Measurements from ENCODE around the gene RAB3GAP1.

RAB3GAP1 gene

GRCh38 chr2:135189148-135189547 lies 137.1 kb downstream of the RAB3GAP1 start:
- Histone ChIP-seq H3K36me3 (ENCODE audit: insufficient read depth, low read length) (no peaks in the 10 kb centered on the region), H3K27me3 (ENCODE audit: insufficient read depth, low read length) (no peaks in the 10 kb centered on the region), H3K9me3 (ENCODE audit: insufficient read depth, low read depth, low read length) (peaks cover 14% of the 10 kb centered on the region; the same call in 1 of the 2 replicates), H3K9ac (ENCODE audit: low read depth, low read length) (no peak overlapping the region), H3K4me3 (ENCODE audit: low read length) (no peak overlapping the region), H3K27ac (ENCODE audit: low read depth, low read length) (no peak overlapping the region), H3K4me1 (ENCODE audit: insufficient read depth, low read length) (no peaks in the 10 kb centered on the region)
- 100% methylated on average over 1 of the region's 1 CpG for WGBS

GRCh38 chr2:135190799-135191198 lies 138.7 kb downstream of the RAB3GAP1 start:
- H3K4me3 ChIP-seq (ENCODE audit: low read length), result no peak overlapping the region
- no peak overlapping the region for H3K27ac ChIP-seq (ENCODE audit: low read depth, low read length)

GRCh38 chr2:135198481-135198880 lies 146.4 kb downstream of the RAB3GAP1 start:
- 92% methylated on average over 3 of the region's 3 CpGs for WGBS

More at GRCh38 chr2:135190799-135191198, 138.7 kb downstream of the RAB3GAP1 start:
- H3K36me3 ChIP-seq (ENCODE audit: insufficient read depth, low read length), result no peaks in the 10 kb centered on the region
- no peaks in the 10 kb centered on the region for H3K27me3 ChIP-seq (ENCODE audit: insufficient read depth, low read length)
- no peaks in the 10 kb centered on the region for H3K4me1 ChIP-seq (ENCODE audit: insufficient read depth, low read length)
- H3K9ac ChIP-seq (ENCODE audit: low read depth, low read length), result no peak overlapping the region
- peaks cover 14% of the 10 kb centered on the region; the same call in 1 of the 2 replicates for H3K9me3 ChIP-seq (ENCODE audit: insufficient read depth, low read depth, low read length)

GRCh38 chr2:135202751-135203150 lies 150.7 kb downstream of the RAB3GAP1 start:
- H3K4me1 ChIP-seq (ENCODE audit: insufficient read depth, low read length), result no peaks in the 10 kb centered on the region
- H3K27ac ChIP-seq (ENCODE audit: low read depth, low read length), result no peak overlapping the region
- no peak overlapping the region for H3K9ac ChIP-seq (ENCODE audit: low read depth, low read length)
- peaks cover 18% of the 10 kb centered on the region for H3K36me3 ChIP-seq (ENCODE audit: insufficient read depth, low read length)
- no peaks in the 10 kb centered on the region for H3K27me3 ChIP-seq (ENCODE audit: insufficient read depth, low read length)
- no peak overlapping the region for H3K4me3 ChIP-seq (ENCODE audit: low read length)
- no peaks in the 10 kb centered on the region for H3K9me3 ChIP-seq (ENCODE audit: insufficient read depth, low read depth, low read length)

More at GRCh38 chr2:135198481-135198880, 146.4 kb downstream of the RAB3GAP1 start:
- Histone ChIP-seq H3K4me1 (ENCODE audit: insufficient read depth, low read length) (no peaks in the 10 kb centered on the region), H3K36me3 (ENCODE audit: insufficient read depth, low read length) (peaks cover 6% of the 10 kb centered on the region; the same call in 1 of the 2 replicates), H3K9me3 (ENCODE audit: insufficient read depth, low read depth, low read length) (0 out of 2 replicates have a peak, but pooled peaks cover 5% of the 10 kb centered on the region), H3K27ac (ENCODE audit: low read depth, low read length) (no peak overlapping the region), H3K9ac (ENCODE audit: low read depth, low read length) (no peak overlapping the region), H3K4me3 (ENCODE audit: low read length) (no peak overlapping the region), H3K27me3 (ENCODE audit: insufficient read depth, low read length) (no peaks in the 10 kb centered on the region)

- Histone ChIP-seq H3K9me3 (ENCODE audit: insufficient read depth, low read depth, low read length) (no peaks in the 10 kb centered on the region), H3K4me1 (ENCODE audit: insufficient read depth, low read length) (no peaks in the 10 kb centered on the region), H3K27me3 (ENCODE audit: insufficient read depth, low read length) (no peaks in the 10 kb centered on the region), H3K4me3 (ENCODE audit: low read length) (no peak overlapping the region), H3K36me3 (ENCODE audit: insufficient read depth, low read length) (peaks cover 18% of the 10 kb centered on the region), H3K9ac (ENCODE audit: low read depth, low read length) (no peak overlapping the region), H3K27ac (ENCODE audit: low read depth, low read length) (no peak overlapping the region)
- WGBS, result over 99% methylated on average over 3 of the region's 3 CpGs
Observed at GRCh38 chr2:135203944-135204343, 151.9 kb downstream of the RAB3GAP1 start.

- H3K4me1 ChIP-seq (ENCODE audit: insufficient read depth, low read length), result peaks cover 14% of the 10 kb centered on the region
- no peaks in the 10 kb centered on the region for H3K27me3 ChIP-seq (ENCODE audit: insufficient read depth, low read length)
- 90% methylated on average over 2 of the region's 2 CpGs for WGBS
- no peaks in the 10 kb centered on the region for H3K9me3 ChIP-seq (ENCODE audit: insufficient read depth, low read depth, low read length)
- no peak overlapping the region for H3K9ac ChIP-seq (ENCODE audit: low read depth, low read length)
- no peak overlapping the region for H3K4me3 ChIP-seq (ENCODE audit: low read length)
- H3K36me3 ChIP-seq (ENCODE audit: insufficient read depth, low read length), result peaks cover 12% of the 10 kb centered on the region
- no peak overlapping the region for H3K27ac ChIP-seq (ENCODE audit: low read depth, low read length)
Observed at GRCh38 chr2:135208016-135208415, 155.9 kb downstream of the RAB3GAP1 start.

- Histone ChIP-seq H3K36me3 (ENCODE audit: insufficient read depth, low read length) (0 out of 2 replicates have a peak, but pooled peaks cover 3% of the 10 kb centered on the region), H3K4me1 (ENCODE audit: insufficient read depth, low read length) (peaks cover 20% of the 10 kb centered on the region), H3K27me3 (ENCODE audit: insufficient read depth, low read length) (no peaks in the 10 kb centered on the region), H3K4me3 (ENCODE audit: low read length) (no peak overlapping the region), H3K9me3 (ENCODE audit: insufficient read depth, low read depth, low read length) (no peaks in the 10 kb centered on the region), H3K9ac (ENCODE audit: low read depth, low read length) (no peak overlapping the region; the same call in 1 of the 2 replicates), H3K27ac (ENCODE audit: low read depth, low read length) (peak overlapping the region; percentile 44)
- 62% methylated on average over 2 of the region's 2 CpGs for WGBS
Observed at GRCh38 chr2:135212757-135213156, 160.7 kb downstream of the RAB3GAP1 start.

- peaks cover 2% of the 10 kb centered on the region; the same call in 1 of the 2 replicates for H3K4me1 ChIP-seq (ENCODE audit: insufficient read depth, low read length)
- H3K36me3 ChIP-seq (ENCODE audit: insufficient read depth, low read length), result peaks cover 3% of the 10 kb centered on the region; the same call in 1 of the 2 replicates
- H3K27ac ChIP-seq (ENCODE audit: low read depth, low read length), result no peak overlapping the region
- WGBS, result 92% methylated on average over 2 of the region's 2 CpGs
- no peaks in the 10 kb centered on the region for H3K9me3 ChIP-seq (ENCODE audit: insufficient read depth, low read depth, low read length)
- H3K9ac ChIP-seq (ENCODE audit: low read depth, low read length), result no peak overlapping the region
- H3K27me3 ChIP-seq (ENCODE audit: insufficient read depth, low read length), result no peaks in the 10 kb centered on the region
- H3K4me3 ChIP-seq (ENCODE audit: low read length), result no peak overlapping the region
Observed at GRCh38 chr2:135218426-135218825, 166.3 kb downstream of the RAB3GAP1 start.

GRCh38 chr2:135219226-135219625 lies 167.1 kb downstream of the RAB3GAP1 start:
- 100% methylated on average over 1 of the region's 1 CpG for WGBS
- no peaks in the 10 kb centered on the region for H3K27me3 ChIP-seq (ENCODE audit: insufficient read depth, low read length)
- H3K9me3 ChIP-seq (ENCODE audit: insufficient read depth, low read depth, low read length), result no peaks in the 10 kb centered on the region
- no peak overlapping the region for H3K4me3 ChIP-seq (ENCODE audit: low read length)
- H3K27ac ChIP-seq (ENCODE audit: low read depth, low read length), result no peak overlapping the region
- no peak overlapping the region for H3K9ac ChIP-seq (ENCODE audit: low read depth, low read length)
- peaks cover 3% of the 10 kb centered on the region; the same call in 1 of the 2 replicates for H3K36me3 ChIP-seq (ENCODE audit: insufficient read depth, low read length)
- H3K4me1 ChIP-seq (ENCODE audit: insufficient read depth, low read length), result no peaks in the 10 kb centered on the region

All from HUES64 (cell line).